ENCODE measurements around the gene TMEM130.

DNA sequence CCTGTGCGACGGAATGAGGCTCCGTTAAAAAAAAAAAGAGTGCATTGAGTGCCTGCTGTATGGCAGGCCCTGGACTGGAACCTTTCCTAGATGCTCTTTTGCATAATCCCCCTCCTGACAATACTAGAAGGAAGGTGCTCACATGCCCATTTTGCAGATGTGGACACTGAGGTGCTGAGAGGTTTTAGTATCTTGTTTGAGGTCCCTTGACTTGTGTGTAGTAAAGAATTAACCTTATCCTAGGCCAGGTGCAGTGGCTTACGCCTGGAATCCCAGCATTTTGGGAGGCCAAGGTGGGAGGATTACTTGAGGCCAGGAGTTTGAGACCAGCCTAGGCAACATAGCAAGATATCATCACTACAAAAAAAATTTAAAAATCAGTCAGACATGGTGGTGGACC lies 46.6 kb downstream of the TMEM130 start:
- TF ChIP-seq POLR2AphosphoS5 (IDR thresholded peaks at IDR 0.05; ENCODE audit: low read depth, low read length) (no peak), SIN3A (IDR thresholded peaks at IDR 0.05; ENCODE audit: borderline replicate concordance, insufficient read depth, low read length) (no peak)
